Measurements from ENCODE around the gene CYP11A1.

- no peak for TF ChIP-seq CTCF (IDR thresholded peaks at IDR 0.05)
- TF ChIP-seq POLR2A (IDR thresholded peaks at IDR 0.05) = no peak
Observed at GRCh38 chr15:74314795-74315438, 52.5 kb downstream of the CYP11A1 start.

All from suprapubic skin (tissue), 3 donors.